Left colon (tissue), 2 donors: Measurements from ENCODE around the gene DLGAP4. TPM values are rescaled to one million over a fixed set of nuclear protein-coding genes. Genes with fewer than 3 reads are reported as not detected.
"Not testable (repeated sequence)": the region's sequence is repeated elsewhere in the genome, so short reads cannot be mapped to it uniquely, and the experiment has no call there.

Source experiments
- ATAC-seq: fragments of 200-7000 bp; cut with Tn5 transposase; one replicate; pipeline ENCODE4 v1.9.1; 2020; ENCODE audit warnings: mild to moderate bottlenecking, moderate library complexity
- DNase-seq, 2 donors: peaks; one replicate each; pipeline ENCODE4 v3.0.0-alpha.2; 2020
- intact Hi-C, 2 donors: fragments of 100-400 bp; cut with DNase I in 1 of 2; cut with micrococcal nuclease in 1 of 2; formaldehyde crosslinking; loops; one replicate each; pipeline versions ENCODE4 v1.11.2 to v1.14.0; 2022; cut with DNase I, micrococcal nuclease
- total RNA-seq, 2 donors: library from RNA; stranded (reverse); fragmentation: NEBNext Ultra II Directional; extraction: Animal tissue kit (Norgen Biotek cat#: 25700); gene quantifications; one replicate each; pipeline ENCODE4 v1.2.1, GENCODE V29; 2021
- donor health status: DM: no; HTN: no; CAD: no.
- donor health status: DM: yes; HTN: yes; CAD: no.

Gene DLGAP4
- total RNA-seq, 2 donors from 2014 or later = 39.2 to 47.4 TPM

- intact Hi-C loops = no loop called here
- no peak for ATAC-seq
- DNase-seq = no peak
Measured at GRCh38 chr20:36367370-36367745, 61.2 kb downstream of the DLGAP4 start.

- no peak for ATAC-seq
- intact Hi-C loops = no loop called here
- DNase-seq = no peak
Measured at GRCh38 chr20:36367907-36368799, 62.0 kb downstream of the DLGAP4 start.

- intact Hi-C loops = no loop called here
- DNase-seq (no peak), ATAC-seq (no peak)
Measured at GRCh38 chr20:36368869-36369268, 62.7 kb downstream of the DLGAP4 start.

GRCh38 chr20:36369739-36370138 is 63.6 kb downstream of the DLGAP4 start:
- ATAC-seq = no peak
- DNase-seq = no peak
- intact Hi-C loops = no loop called here

GRCh38 chr20:36370991-36371790 is 65.1 kb downstream of the DLGAP4 start:
- intact Hi-C loops = no loop called here
- ATAC-seq (no peak), DNase-seq (no peak)

GRCh38 chr20:36372666-36373065 is 66.5 kb downstream of the DLGAP4 start:
- DNase-seq (no peak), ATAC-seq (no peak)
- intact Hi-C loops = no loop called here

GRCh38 chr20:36373089-36373488 is 67.0 kb downstream of the DLGAP4 start:
- intact Hi-C loops = no loop called here
- no peak for ATAC-seq
- no peak for DNase-seq

GRCh38 chr20:36374995-36375394 is 68.9 kb downstream of the DLGAP4 start:
- ATAC-seq (no peak), DNase-seq (no peak)
- intact Hi-C loops = no loop called here

- ATAC-seq (no peak), DNase-seq (no peak)
- intact Hi-C loops = no loop called here
Measured at GRCh38 chr20:36377348-36378326, 71.5 kb downstream of the DLGAP4 start.

GRCh38 chr20:36378686-36379085 is 72.5 kb downstream of the DLGAP4 start:
- ATAC-seq (no peak), DNase-seq (no peak)
- intact Hi-C loops = no loop called here

- DNase-seq, ATAC-seq, intact Hi-C loops: not testable (repeated sequence)
Measured at GRCh38 chr20:36379914-36380313, 73.8 kb downstream of the DLGAP4 start.

- DNase-seq = peak in 1 of 2 donors; percentile 14
- intact Hi-C loops = no loop called here
- ATAC-seq = peak; percentile 55
Measured at GRCh38 chr20:36384022-36384619, 78.0 kb downstream of the DLGAP4 start.

- intact Hi-C loops = no loop called here
- DNase-seq = no peak
- no peak for ATAC-seq
Measured at GRCh38 chr20:36385503-36385902, 79.4 kb downstream of the DLGAP4 start.

GRCh38 chr20:36386236-36386635 is 80.1 kb downstream of the DLGAP4 start:
- intact Hi-C loops = no loop called here
- ATAC-seq (no peak), DNase-seq (no peak)

- intact Hi-C loops = no loop called here
- ATAC-seq = no peak
- DNase-seq = no peak
Measured at GRCh38 chr20:36390269-36390668, 84.1 kb downstream of the DLGAP4 start.

GRCh38 chr20:36390719-36391415 is 84.7 kb downstream of the DLGAP4 start:
- intact Hi-C loops = no loop called here
- ATAC-seq = no peak
- no peak for DNase-seq

GRCh38 chr20:36391456-36391855 is 85.3 kb downstream of the DLGAP4 start:
- no peak for DNase-seq
- intact Hi-C loops = no loop called here
- no peak for ATAC-seq

- DNase-seq (no peak), ATAC-seq (no peak)
- intact Hi-C loops = no loop called here
Measured at GRCh38 chr20:36391955-36392354, 85.8 kb downstream of the DLGAP4 start.
